Hematopoietic multipotent progenitor cell treated with erythropoietin and hydrocortisone succinate and interleukin-3 and kit ligand, for 8 days (in vitro differentiated cells): ENCODE measurements around the gene CABLES2.
A peak's percentile ranks its signal among the peaks of the same experiment; 100 is the strongest.

ENCODE experiments used
- DNase-seq: peaks from one replicate; pipeline ENCODE4 v3.0.0-alpha.2; 2015

The CABLES2 gene

DNA sequence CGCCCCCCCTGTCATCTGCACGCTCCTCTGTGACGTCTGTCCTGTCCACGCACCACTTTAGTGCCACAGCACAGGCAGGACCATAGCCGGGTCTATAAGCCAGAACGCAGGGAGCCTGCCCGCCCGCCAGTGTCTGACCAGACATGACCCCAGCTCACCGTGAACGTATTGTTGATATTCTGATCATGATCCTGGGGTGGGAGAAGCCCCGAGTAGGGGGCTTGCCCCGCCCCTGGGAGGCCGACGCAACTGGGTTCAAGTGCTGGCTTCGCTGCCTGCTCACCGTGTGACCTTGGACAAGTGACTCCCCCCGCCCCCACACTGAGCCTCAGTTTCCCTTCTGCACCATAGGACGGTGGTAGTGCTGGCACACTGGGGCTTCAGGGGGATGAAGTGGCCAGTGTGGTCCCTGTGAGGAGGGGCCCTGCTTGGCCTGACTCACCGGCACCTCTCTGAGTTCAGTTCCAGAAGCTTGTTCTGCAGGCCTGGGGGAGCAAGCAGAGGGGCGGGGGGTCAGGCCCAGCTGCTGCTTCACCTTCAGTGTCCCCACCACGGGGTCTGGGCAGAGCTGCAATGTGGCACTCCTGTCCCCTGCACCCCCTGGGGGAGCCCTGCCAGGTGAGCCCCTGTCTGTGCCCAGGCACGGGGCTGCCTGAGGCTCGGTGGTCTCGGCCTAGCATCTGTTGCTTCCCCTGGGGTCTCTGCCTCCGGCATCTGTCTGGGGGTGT is 11.1 kb upstream of the CABLES2 start:
- no peak for DNase-seq

- no peak for DNase-seq
These were observed 9.9 kb upstream of the CABLES2 start for GRCh38 chr20:62416651-62417637.

DNA sequence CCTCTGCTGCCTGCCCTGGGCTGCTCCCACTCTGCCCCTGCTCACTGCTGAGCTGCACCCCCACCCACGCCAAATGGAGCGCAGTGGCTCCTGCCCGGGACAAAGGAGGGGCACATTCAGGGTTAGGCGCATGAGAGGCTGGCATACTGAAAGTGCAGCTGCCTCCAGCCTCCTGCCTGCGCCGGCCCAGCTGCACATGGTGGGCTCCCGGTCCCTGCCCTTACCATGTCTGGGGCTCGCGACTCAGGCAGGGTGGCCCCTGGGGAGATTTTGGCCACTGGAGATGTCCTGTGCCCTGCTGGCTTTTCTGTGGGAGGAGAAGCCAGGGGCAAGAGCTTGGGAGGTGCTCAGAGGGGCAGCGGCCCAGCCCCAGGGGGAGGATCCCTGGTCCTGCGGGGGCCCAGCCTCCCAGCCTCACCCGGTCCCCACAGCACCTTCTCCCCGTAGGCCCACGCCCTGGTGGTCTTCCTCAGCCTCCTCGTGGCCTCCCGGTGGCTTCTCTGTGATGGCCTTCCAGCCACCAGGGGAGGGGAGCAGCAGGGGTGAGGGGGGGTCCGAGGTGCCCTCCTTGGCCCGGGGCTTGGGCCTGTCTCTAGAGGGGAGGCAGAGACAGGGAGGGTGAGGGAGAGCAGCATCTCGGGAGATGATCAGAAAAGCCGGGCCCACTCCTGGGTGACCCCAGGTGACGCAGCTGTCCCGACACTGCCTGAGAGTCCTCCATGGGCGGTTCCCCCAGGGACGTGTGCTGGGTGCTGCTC is 8.4 kb upstream of the CABLES2 start:
- DNase-seq: no peak

DNA sequence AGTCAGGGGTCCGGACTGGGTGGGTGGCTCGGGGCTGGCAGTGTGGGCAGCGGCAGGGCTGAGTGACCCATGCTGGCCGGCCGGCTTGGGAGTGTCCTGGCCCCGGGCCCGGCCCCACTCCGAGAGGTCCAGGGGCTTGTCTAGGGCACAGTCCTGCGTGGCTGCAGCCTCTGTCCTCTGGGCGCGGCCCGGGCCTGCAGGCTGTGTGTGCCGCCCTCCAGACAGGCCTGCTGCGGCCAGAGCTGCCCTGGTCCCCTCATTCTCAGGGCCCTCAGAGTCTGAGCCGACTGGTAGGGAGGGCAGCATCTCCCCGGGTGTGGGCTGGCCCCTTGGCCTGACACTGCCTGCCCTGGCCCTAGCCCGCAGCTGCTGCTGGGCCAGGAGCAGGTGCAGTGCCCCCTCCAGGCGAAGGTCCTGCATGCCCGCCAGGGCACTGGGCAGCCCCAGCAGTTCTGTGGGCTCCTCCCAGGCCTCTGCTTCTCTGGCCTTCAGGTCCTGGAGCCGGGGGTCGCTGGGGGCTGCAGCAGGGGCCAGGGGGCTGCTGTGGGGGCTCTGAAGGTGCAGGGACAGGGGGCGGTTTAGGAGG is 6.9 kb upstream of the CABLES2 start:
- DNase-seq: no peak

GRCh38 chr20:62413025-62413570 is 6.0 kb upstream of the CABLES2 start:
- DNase-seq: no peak

- no peak for DNase-seq
These were observed 5.3 kb upstream of the CABLES2 start for GRCh38 chr20:62412194-62413024.

- no peak for DNase-seq
These were observed 4.6 kb upstream of the CABLES2 start for GRCh38 chr20:62411479-62412193.

GRCh38 chr20:62410746-62411478 is 3.8 kb upstream of the CABLES2 start:
- DNase-seq: no peak

- DNase-seq: peak; percentile 83
These were observed 3.1 kb upstream of the CABLES2 start for GRCh38 chr20:62409931-62410745.

DNA sequence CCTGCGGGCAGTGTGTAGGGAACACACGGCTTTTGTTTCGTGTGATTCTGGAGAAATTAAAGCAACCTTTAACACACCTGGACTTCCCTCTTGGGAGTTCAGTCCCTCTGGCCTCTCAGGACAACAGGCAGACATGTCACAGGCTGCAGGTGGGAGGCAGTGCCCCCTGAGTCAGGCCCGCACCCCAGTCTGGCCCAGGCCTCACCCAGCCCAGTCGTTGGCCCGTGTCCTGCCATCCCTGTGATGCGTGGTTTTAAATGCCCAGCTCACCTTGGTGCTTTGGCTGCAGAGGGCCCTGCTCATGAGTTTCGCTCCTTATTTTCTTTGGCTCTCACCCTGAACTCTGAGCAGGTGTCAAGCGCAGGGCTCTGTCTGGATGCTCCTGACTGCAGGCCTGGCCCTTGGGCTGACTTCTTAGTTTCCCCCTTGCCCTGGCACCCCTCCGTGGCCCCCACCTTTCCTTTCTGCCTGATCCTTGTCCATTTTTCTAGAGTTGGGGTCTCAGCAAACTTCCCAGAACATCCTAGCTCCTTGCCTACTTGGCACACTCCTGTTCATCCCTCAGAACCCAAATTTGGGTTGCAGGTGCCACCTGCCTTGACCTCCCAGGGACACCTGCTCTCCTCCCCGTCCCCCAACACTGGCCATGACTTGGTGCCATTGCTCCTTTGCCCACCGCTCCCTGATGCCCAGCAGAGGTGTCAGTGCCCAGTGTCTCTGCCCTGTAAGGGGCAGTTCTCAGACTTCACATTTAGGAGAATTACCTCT is 2.2 kb upstream of the CABLES2 start:
- DNase-seq: no peak

- DNase-seq: no peak
These were observed 1.6 kb upstream of the CABLES2 start for GRCh38 chr20:62408640-62409039.

DNA sequence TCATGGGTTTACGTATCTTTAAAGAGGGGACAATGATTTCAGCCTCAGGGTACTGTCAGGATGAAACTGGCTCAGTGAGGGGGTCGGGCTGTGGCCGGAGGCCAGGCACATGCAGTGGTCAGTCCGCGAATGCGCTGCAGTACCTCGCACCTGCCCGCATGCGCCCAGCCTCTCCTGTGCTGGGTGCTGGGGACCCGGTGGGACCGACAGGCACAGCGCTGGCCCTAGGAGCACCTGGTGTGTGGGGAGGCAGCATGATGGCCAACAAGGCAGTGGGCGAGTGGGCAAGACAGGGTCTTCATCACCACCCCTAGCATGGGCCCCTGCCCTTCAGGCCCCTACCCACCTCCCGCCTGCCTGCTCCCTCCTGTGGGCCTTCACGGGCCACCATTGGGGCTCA is 970 bp upstream of the CABLES2 start:
- DNase-seq: no peak

DNA sequence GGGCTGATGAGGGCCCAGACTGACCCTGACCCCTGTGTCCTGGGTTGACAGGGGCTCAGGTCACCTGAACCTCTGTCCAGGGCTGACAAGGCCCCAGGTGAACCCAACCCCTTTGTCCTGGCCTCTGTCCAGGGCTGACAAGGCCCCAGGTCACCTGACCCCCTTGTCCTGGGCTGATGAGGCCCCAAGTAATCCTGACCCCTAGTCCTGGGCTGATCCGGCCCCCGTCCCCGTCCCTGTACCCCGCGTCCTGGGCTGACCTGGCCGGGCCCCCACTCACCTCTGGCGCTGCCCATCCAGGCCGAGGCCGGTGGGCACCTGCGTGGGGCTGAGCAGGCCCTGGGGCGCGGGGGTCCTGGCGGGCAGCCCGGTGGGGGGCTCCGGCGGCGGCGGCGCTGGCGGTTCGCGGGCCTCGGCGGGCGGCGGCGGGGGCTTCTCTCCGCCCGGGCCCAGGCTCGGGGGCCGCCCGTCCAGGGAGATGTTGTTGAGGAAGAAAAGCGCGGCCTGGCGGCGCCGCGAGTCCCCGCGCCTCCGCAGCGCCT is 379 bp downstream of the CABLES2 start:
- DNase-seq: no peak

GRCh38 chr20:62405981-62406513 is 1.0 kb downstream of the CABLES2 start:
- no peak for DNase-seq

- DNase-seq: no peak
These were observed 1.7 kb downstream of the CABLES2 start for GRCh38 chr20:62405108-62405980.

GRCh38 chr20:62404761-62405107 is 2.4 kb downstream of the CABLES2 start:
- no peak for DNase-seq

- no peak for DNase-seq
These were observed 2.9 kb downstream of the CABLES2 start for GRCh38 chr20:62404112-62404665.
